Stimulated activated CD4-positive, alpha-beta T cell treated with anti-CD3 and anti-CD28 coated beads, Interleukin-4, amount 100 ng/mL, for 48 hours (primary cell): ENCODE data around the gene POLR2E.

Source experiments
- DNase-seq, 2 donors: peaks; one replicate each; pipeline ENCODE4 v3.0.0-alpha.2; 2020; ENCODE audit warnings: low read depth in 2 of 2

POLR2E gene

GRCh38 chr19:1049106-1049505 is 46.1 kb downstream of the POLR2E start:
- DNase-seq: no peak

- no peak for DNase-seq
Observed at GRCh38 chr19:1047696-1048147, 47.5 kb downstream of the POLR2E start.

- DNase-seq: no peak
Observed at GRCh38 chr19:1046836-1047695, 48.1 kb downstream of the POLR2E start.

- no peak for DNase-seq
Observed at GRCh38 chr19:1046117-1046626, 49.0 kb downstream of the POLR2E start.

- peak; percentile 70 to 79 for DNase-seq
Observed at GRCh38 chr19:1045247-1045603, 50.0 kb downstream of the POLR2E start.

GRCh38 chr19:1042689-1043511 is 52.3 kb downstream of the POLR2E start:
- no peak for DNase-seq

GRCh38 chr19:1041835-1042685 is 53.1 kb downstream of the POLR2E start:
- no peak for DNase-seq

GRCh38 chr19:1041272-1041834 is 53.8 kb downstream of the POLR2E start:
- no peak for DNase-seq

GRCh38 chr19:1040476-1041271 is 54.5 kb downstream of the POLR2E start:
- peak; percentile 90 to 92 for DNase-seq

- peak; percentile 99 to 100 for DNase-seq
Observed at GRCh38 chr19:1039646-1040475, 55.3 kb downstream of the POLR2E start, which contains the start of gene ABCA7. TSS of gene ABCA7 (plus strand) at chr19:1040107. CDS start at chr19:1041362, 1,255 bp downstream.

- DNase-seq: no peak
Observed at GRCh38 chr19:1038978-1039645, 56.1 kb downstream of the POLR2E start.

GRCh38 chr19:1037621-1038064 is 57.5 kb downstream of the POLR2E start:
- DNase-seq: no peak
